ENCODE measurements around the gene RRBP1.

RRBP1 gene

GRCh38 chr20:17589161-17589834 is 92.7 kb downstream of the RRBP1 start:
- no peak overlapping the region for H3K4me3 ChIP-seq (ENCODE audit: low read depth, low read length)
- TF ChIP-seq CTCF (IDR thresholded peaks at IDR 0.05; ENCODE audit: borderline replicate concordance, insufficient read depth, low read depth, low read length): no peak

- H3K4me3 ChIP-seq (ENCODE audit: low read depth, low read length): no peak overlapping the region
- no peak for TF ChIP-seq CTCF (IDR thresholded peaks at IDR 0.05; ENCODE audit: borderline replicate concordance, insufficient read depth, low read depth, low read length)
These were observed 94.2 kb downstream of the RRBP1 start for GRCh38 chr20:17587824-17588223.

- TF ChIP-seq CTCF (IDR thresholded peaks at IDR 0.05; ENCODE audit: borderline replicate concordance, insufficient read depth, low read depth, low read length): no peak
These were observed 94.9 kb downstream of the RRBP1 start for GRCh38 chr20:17587148-17587547.

DNA sequence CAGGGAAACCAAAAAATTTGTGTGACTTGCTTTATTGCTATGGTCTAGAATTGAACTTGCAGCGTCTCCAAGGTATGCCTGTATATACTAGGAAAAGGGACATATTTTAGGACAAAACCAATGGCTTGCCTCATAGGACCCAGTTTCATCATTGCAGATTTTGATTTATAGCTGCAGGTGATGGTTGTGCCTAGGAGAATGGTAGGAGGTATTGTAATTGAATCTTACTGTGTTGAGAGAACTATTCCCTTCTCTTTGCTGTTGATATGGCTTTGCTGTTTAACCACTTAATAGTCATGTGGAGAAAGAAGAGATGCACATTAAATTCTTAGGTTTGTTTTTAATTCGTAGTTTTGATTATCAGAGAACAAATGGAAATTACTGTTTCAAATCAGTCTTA is 95.8 kb downstream of the RRBP1 start:
- H3K4me3 ChIP-seq (ENCODE audit: low read depth, low read length): no peak overlapping the region
- no peak for TF ChIP-seq CTCF (IDR thresholded peaks at IDR 0.05; ENCODE audit: borderline replicate concordance, insufficient read depth, low read depth, low read length)

More at GRCh38 chr20:17587148-17587547, 94.9 kb downstream of the RRBP1 start:
- no peak overlapping the region for H3K4me3 ChIP-seq (ENCODE audit: low read depth, low read length)

GRCh38 chr20:17584689-17585088 is 97.4 kb downstream of the RRBP1 start:
- TF ChIP-seq CTCF (IDR thresholded peaks at IDR 0.05; ENCODE audit: borderline replicate concordance, insufficient read depth, low read depth, low read length): no peak
- H3K4me3 ChIP-seq (ENCODE audit: low read depth, low read length): no peak overlapping the region

DNA sequence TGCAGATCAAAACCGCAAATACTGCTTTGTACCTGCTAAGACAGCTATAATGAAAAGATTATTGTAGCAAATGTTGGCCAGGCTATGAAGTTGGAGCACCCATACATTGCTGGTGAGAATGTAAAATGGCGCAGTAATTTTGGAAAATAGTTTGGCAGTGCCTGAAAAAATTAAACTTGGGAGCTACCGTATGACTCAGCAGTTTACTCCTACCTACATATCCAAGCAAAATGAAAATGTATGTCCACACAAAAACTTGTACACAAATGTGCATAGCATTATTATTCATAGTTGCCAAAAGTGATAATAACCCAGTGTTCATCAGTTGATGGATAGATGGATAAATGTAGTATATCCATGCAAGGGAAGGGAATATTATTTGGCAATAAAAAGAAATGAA is 98.9 kb downstream of the RRBP1 start:
- TF ChIP-seq CTCF (IDR thresholded peaks at IDR 0.05; ENCODE audit: borderline replicate concordance, insufficient read depth, low read depth, low read length): no peak
- no peak overlapping the region for H3K4me3 ChIP-seq (ENCODE audit: low read depth, low read length)

DNA sequence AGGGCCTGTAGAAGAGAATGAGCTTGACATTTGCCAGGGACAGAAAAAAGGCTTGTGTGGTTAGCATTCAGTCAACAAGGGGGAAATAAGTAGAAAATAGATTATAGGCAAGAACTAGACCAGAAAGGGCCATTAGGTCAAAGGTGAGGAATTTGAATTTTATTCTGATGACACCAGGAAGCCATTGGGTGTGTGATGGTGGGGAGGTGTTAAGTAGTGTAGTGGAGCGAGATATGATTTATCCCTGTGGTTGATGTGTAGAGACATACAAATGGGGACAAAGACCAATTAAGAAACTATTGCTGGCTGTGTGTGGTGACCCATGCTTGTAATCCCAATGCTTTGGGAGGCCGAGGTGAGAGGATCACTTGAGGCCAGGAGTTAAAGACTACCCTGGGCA is 101.1 kb downstream of the RRBP1 start:
- H3K4me3 ChIP-seq (ENCODE audit: low read depth, low read length): no peak overlapping the region
- TF ChIP-seq CTCF (IDR thresholded peaks at IDR 0.05; ENCODE audit: borderline replicate concordance, insufficient read depth, low read depth, low read length): no peak
